ENCODE measurements around the gene CCDC149.

CCDC149 gene

GRCh38 chr4:24892278-24892677 is 20.6 kb downstream of the CCDC149 start:
- no peak overlapping the region for H3K4me3 ChIP-seq (replicated peaks; ENCODE audit: low read depth, low read length)
- TF ChIP-seq CTCF (IDR thresholded peaks at IDR 0.05; ENCODE audit: low read length, missing control alignments), result no peak

GRCh38 chr4:24890561-24891126 is 22.2 kb downstream of the CCDC149 start:
- no peak for TF ChIP-seq CTCF (IDR thresholded peaks at IDR 0.05; ENCODE audit: low read length, missing control alignments)
- H3K4me3 ChIP-seq (replicated peaks; ENCODE audit: low read depth, low read length), result no peak overlapping the region
- no peak for DNase-seq (ENCODE audit: low read depth)

More at GRCh38 chr4:24892278-24892677, 20.6 kb downstream of the CCDC149 start:
- DNase-seq (ENCODE audit: low read depth), result no peak

GRCh38 chr4:24889991-24890390 is 22.9 kb downstream of the CCDC149 start:
- no peak for TF ChIP-seq CTCF (IDR thresholded peaks at IDR 0.05; ENCODE audit: low read length, missing control alignments)
- no peak overlapping the region for H3K4me3 ChIP-seq (replicated peaks; ENCODE audit: low read depth, low read length)
- DNase-seq (ENCODE audit: low read depth), result no peak

- no peak for DNase-seq (ENCODE audit: low read depth)
- no peak for TF ChIP-seq CTCF (IDR thresholded peaks at IDR 0.05; ENCODE audit: low read length, missing control alignments)
- no peak overlapping the region for H3K4me3 ChIP-seq (replicated peaks; ENCODE audit: low read depth, low read length)
Observed at GRCh38 chr4:24888475-24889344, 24.1 kb downstream of the CCDC149 start.

- no peak for TF ChIP-seq CTCF (IDR thresholded peaks at IDR 0.05; ENCODE audit: low read length, missing control alignments)
- DNase-seq (ENCODE audit: low read depth), result no peak
- no peak overlapping the region for H3K4me3 ChIP-seq (replicated peaks; ENCODE audit: low read depth, low read length)
Observed at GRCh38 chr4:24887881-24888430, 24.9 kb downstream of the CCDC149 start.

- no peak for DNase-seq (ENCODE audit: low read depth)
- TF ChIP-seq CTCF (IDR thresholded peaks at IDR 0.05; ENCODE audit: low read length, missing control alignments), result no peak
- H3K4me3 ChIP-seq (replicated peaks; ENCODE audit: low read depth, low read length), result no peak overlapping the region
Observed at GRCh38 chr4:24886596-24886995, 26.2 kb downstream of the CCDC149 start.
